Measurements from ENCODE around the gene RAB38.

- no peak for TF ChIP-seq MAX (CRISPR knock-in tag; IDR thresholded peaks at IDR 0.05)
- no peak for TF ChIP-seq ZNF281 (CRISPR knock-in tag; IDR thresholded peaks at IDR 0.05)
- TF ChIP-seq CTCF (IDR thresholded peaks at IDR 0.05) = no peak
- TF ChIP-seq NFYB (CRISPR knock-in tag; conservative IDR thresholded peaks at IDR 0.05; ENCODE audit: low read depth) = no peak
- no peak for TF ChIP-seq MXD4 (CRISPR knock-in tag; IDR thresholded peaks at IDR 0.05; ENCODE audit: borderline replicate concordance)
- TF ChIP-seq KAT7 (CRISPR knock-in tag; IDR thresholded peaks at IDR 0.05; ENCODE audit: borderline replicate concordance) = no peak
- no peak for TF ChIP-seq USF1 (CRISPR knock-in tag; IDR thresholded peaks at IDR 0.05)
- TF ChIP-seq ATF1 (CRISPR knock-in tag; IDR thresholded peaks at IDR 0.05) = no peak
- no peak for TF ChIP-seq SP1 (CRISPR knock-in tag; conservative IDR thresholded peaks at IDR 0.05)
- TF ChIP-seq PREB (CRISPR knock-in tag; IDR thresholded peaks at IDR 0.05; ENCODE audit: borderline replicate concordance) = no peak
- no peak for TF ChIP-seq JAZF1 (CRISPR knock-in tag; IDR thresholded peaks at IDR 0.05)
Observed at GRCh38 chr11:88194990-88195389, 19.7 kb upstream of the RAB38 start.

All from WTC11 (cell line).